Measurements from ENCODE around the gene ATP8B3.

ATP8B3 gene

GRCh38 chr19:1774989-1775772 lies 36.9 kb downstream of the ATP8B3 start:
- Histone ChIP-seq H3K27ac (ENCODE audit: low read depth, low read length) (no peak overlapping the region), H2AFZ (ENCODE audit: low read length, unreplicated experiment) (no peak overlapping the region), H3K36me3 (ENCODE audit: insufficient read depth, low read length) (no peaks in the 10 kb centered on the region), H3K4me1 (ENCODE audit: control insufficient read depth, insufficient read depth, low read length, unreplicated experiment) (no peaks in the 10 kb centered on the region), H3K4me3 (ENCODE audit: low read depth, low read length) (no peak overlapping the region), H3K27me3 (ENCODE audit: insufficient read depth, low read length) (peaks cover 62% of the 10 kb centered on the region), H3K79me2 (ENCODE audit: control insufficient read depth, insufficient read depth, low read length, unreplicated experiment) (no peaks in the 10 kb centered on the region)

- no peaks in the 10 kb centered on the region for H3K36me3 ChIP-seq (ENCODE audit: insufficient read depth, low read length)
- no peak overlapping the region for H3K4me3 ChIP-seq (ENCODE audit: low read depth, low read length)
- no peaks in the 10 kb centered on the region for H3K79me2 ChIP-seq (ENCODE audit: control insufficient read depth, insufficient read depth, low read length, unreplicated experiment)
- peaks cover 52% of the 10 kb centered on the region for H3K27me3 ChIP-seq (ENCODE audit: insufficient read depth, low read length)
- H3K4me1 ChIP-seq (ENCODE audit: control insufficient read depth, insufficient read depth, low read length, unreplicated experiment) = no peaks in the 10 kb centered on the region
- no peak overlapping the region for H3K27ac ChIP-seq (ENCODE audit: low read depth, low read length)
- no peak overlapping the region for H2AFZ ChIP-seq (ENCODE audit: low read length, unreplicated experiment)
These were observed 38.9 kb downstream of the ATP8B3 start for GRCh38 chr19:1773184-1773583.

- no peak overlapping the region for H2AFZ ChIP-seq (ENCODE audit: low read length, unreplicated experiment)
- H3K36me3 ChIP-seq (ENCODE audit: insufficient read depth, low read length) = no peaks in the 10 kb centered on the region
- no peaks in the 10 kb centered on the region for H3K4me1 ChIP-seq (ENCODE audit: control insufficient read depth, insufficient read depth, low read length, unreplicated experiment)
- peaks cover 48% of the 10 kb centered on the region for H3K27me3 ChIP-seq (ENCODE audit: insufficient read depth, low read length)
- no peaks in the 10 kb centered on the region for H3K79me2 ChIP-seq (ENCODE audit: control insufficient read depth, insufficient read depth, low read length, unreplicated experiment)
- H3K27ac ChIP-seq (ENCODE audit: low read depth, low read length) = no peak overlapping the region
- no peak overlapping the region for H3K4me3 ChIP-seq (ENCODE audit: low read depth, low read length)
These were observed 41.1 kb downstream of the ATP8B3 start for GRCh38 chr19:1770866-1771576.

- no peaks in the 10 kb centered on the region for H3K4me1 ChIP-seq (ENCODE audit: control insufficient read depth, insufficient read depth, low read length, unreplicated experiment)
- H3K36me3 ChIP-seq (ENCODE audit: insufficient read depth, low read length) = no peaks in the 10 kb centered on the region
- H2AFZ ChIP-seq (ENCODE audit: low read length, unreplicated experiment) = no peak overlapping the region
- H3K27me3 ChIP-seq (ENCODE audit: insufficient read depth, low read length) = peaks cover 48% of the 10 kb centered on the region
- H3K79me2 ChIP-seq (ENCODE audit: control insufficient read depth, insufficient read depth, low read length, unreplicated experiment) = no peaks in the 10 kb centered on the region
- no peak overlapping the region for H3K27ac ChIP-seq (ENCODE audit: low read depth, low read length)
- no peak overlapping the region for H3K4me3 ChIP-seq (ENCODE audit: low read depth, low read length)
These were observed 42.5 kb downstream of the ATP8B3 start for GRCh38 chr19:1769645-1769985.

- no peaks in the 10 kb centered on the region for H3K4me1 ChIP-seq (ENCODE audit: control insufficient read depth, insufficient read depth, low read length, unreplicated experiment)
- H3K36me3 ChIP-seq (ENCODE audit: insufficient read depth, low read length) = no peaks in the 10 kb centered on the region
- H3K27ac ChIP-seq (ENCODE audit: low read depth, low read length) = no peak overlapping the region
- no peak overlapping the region for H2AFZ ChIP-seq (ENCODE audit: low read length, unreplicated experiment)
- H3K27me3 ChIP-seq (ENCODE audit: insufficient read depth, low read length) = peaks cover 48% of the 10 kb centered on the region
- no peak overlapping the region for H3K4me3 ChIP-seq (ENCODE audit: low read depth, low read length)
- H3K79me2 ChIP-seq (ENCODE audit: control insufficient read depth, insufficient read depth, low read length, unreplicated experiment) = no peaks in the 10 kb centered on the region
These were observed 43.0 kb downstream of the ATP8B3 start for GRCh38 chr19:1768918-1769644.

GRCh38 chr19:1768248-1768647 lies 43.8 kb downstream of the ATP8B3 start:
- H3K36me3 ChIP-seq (ENCODE audit: insufficient read depth, low read length) = no peaks in the 10 kb centered on the region
- no peaks in the 10 kb centered on the region for H3K79me2 ChIP-seq (ENCODE audit: control insufficient read depth, insufficient read depth, low read length, unreplicated experiment)
- no peak overlapping the region for H3K27ac ChIP-seq (ENCODE audit: low read depth, low read length)
- no peak overlapping the region for H3K4me3 ChIP-seq (ENCODE audit: low read depth, low read length)
- H2AFZ ChIP-seq (ENCODE audit: low read length, unreplicated experiment) = no peak overlapping the region
- H3K4me1 ChIP-seq (ENCODE audit: control insufficient read depth, insufficient read depth, low read length, unreplicated experiment) = no peaks in the 10 kb centered on the region
- H3K27me3 ChIP-seq (ENCODE audit: insufficient read depth, low read length) = peaks cover 48% of the 10 kb centered on the region

GRCh38 chr19:1767464-1767933 lies 44.6 kb downstream of the ATP8B3 start:
- Histone ChIP-seq H3K4me3 (ENCODE audit: low read depth, low read length) (no peak overlapping the region), H3K36me3 (ENCODE audit: insufficient read depth, low read length) (no peaks in the 10 kb centered on the region), H2AFZ (ENCODE audit: low read length, unreplicated experiment) (no peak overlapping the region), H3K4me1 (ENCODE audit: control insufficient read depth, insufficient read depth, low read length, unreplicated experiment) (no peaks in the 10 kb centered on the region), H3K79me2 (ENCODE audit: control insufficient read depth, insufficient read depth, low read length, unreplicated experiment) (no peaks in the 10 kb centered on the region), H3K27me3 (ENCODE audit: insufficient read depth, low read length) (peaks cover 50% of the 10 kb centered on the region), H3K27ac (ENCODE audit: low read depth, low read length) (no peak overlapping the region)

- Histone ChIP-seq H3K79me2 (ENCODE audit: control insufficient read depth, insufficient read depth, low read length, unreplicated experiment) (no peaks in the 10 kb centered on the region), H2AFZ (ENCODE audit: low read length, unreplicated experiment) (no peak overlapping the region), H3K4me3 (ENCODE audit: low read depth, low read length) (no peak overlapping the region), H3K27ac (ENCODE audit: low read depth, low read length) (no peak overlapping the region), H3K27me3 (ENCODE audit: insufficient read depth, low read length) (peaks cover 57% of the 10 kb centered on the region), H3K36me3 (ENCODE audit: insufficient read depth, low read length) (no peaks in the 10 kb centered on the region), H3K4me1 (ENCODE audit: control insufficient read depth, insufficient read depth, low read length, unreplicated experiment) (no peaks in the 10 kb centered on the region)
These were observed 45.2 kb downstream of the ATP8B3 start for GRCh38 chr19:1766800-1767352.

- Histone ChIP-seq H2AFZ (ENCODE audit: low read length, unreplicated experiment) (no peak overlapping the region), H3K27me3 (ENCODE audit: insufficient read depth, low read length) (peaks cover 64% of the 10 kb centered on the region)
These were observed 45.9 kb downstream of the ATP8B3 start for GRCh38 chr19:1765904-1766799.

More at GRCh38 chr19:1765904-1766799, 45.9 kb downstream of the ATP8B3 start:
- H3K4me1 ChIP-seq (ENCODE audit: control insufficient read depth, insufficient read depth, low read length, unreplicated experiment) = no peaks in the 10 kb centered on the region
- no peaks in the 10 kb centered on the region for H3K36me3 ChIP-seq (ENCODE audit: insufficient read depth, low read length)
- no peak overlapping the region for H3K27ac ChIP-seq (ENCODE audit: low read depth, low read length)
- H3K79me2 ChIP-seq (ENCODE audit: control insufficient read depth, insufficient read depth, low read length, unreplicated experiment) = no peaks in the 10 kb centered on the region
- H3K4me3 ChIP-seq (ENCODE audit: low read depth, low read length) = no peak overlapping the region

Measured in ACC112 (cell line).